ENCODE results near the gene CHMP4B.

CHMP4B gene

GRCh38 chr20:33767777-33768138 lies 43.4 kb upstream of the CHMP4B start:
- TF ChIP-seq POLR2AphosphoS5 (IDR thresholded peaks at IDR 0.05; ENCODE audit: low read depth, low read length) = no peak
- no peak for TF ChIP-seq SIN3A (IDR thresholded peaks at IDR 0.05; ENCODE audit: borderline replicate concordance, insufficient read depth, low read length)
- no peak for TF ChIP-seq TAF1 (IDR thresholded peaks at IDR 0.05; ENCODE audit: borderline replicate concordance, insufficient read depth, low read length)
- no peak for TF ChIP-seq FOXP2 (optimal IDR thresholded peaks at IDR 0.05; ENCODE audit: borderline replicate concordance, extremely low read depth, extremely low read length, insufficient read depth)

- TF ChIP-seq POLR2AphosphoS5 (IDR thresholded peaks at IDR 0.05; ENCODE audit: low read depth, low read length) (no peak), REST (IDR thresholded peaks at IDR 0.05; ENCODE audit: insufficient read depth in 1 of 2, low read depth in 2 of 2, low read length in 2 of 2) (no peak), TAF1 (IDR thresholded peaks at IDR 0.05; ENCODE audit: borderline replicate concordance, insufficient read depth, low read length) (no peak), SIN3A (IDR thresholded peaks at IDR 0.05; ENCODE audit: borderline replicate concordance, insufficient read depth, low read length) (no peak), FOXP2 (optimal IDR thresholded peaks at IDR 0.05; ENCODE audit: borderline replicate concordance, extremely low read depth, extremely low read length, insufficient read depth) (no peak)
Observed at GRCh38 chr20:33769043-33769442, 42.1 kb upstream of the CHMP4B start.

- TF ChIP-seq TAF1 (IDR thresholded peaks at IDR 0.05; ENCODE audit: borderline replicate concordance, insufficient read depth, low read length) = no peak
- TF ChIP-seq REST (IDR thresholded peaks at IDR 0.05; ENCODE audit: insufficient read depth in 1 of 2, low read depth in 2 of 2, low read length in 2 of 2) = no peak
- TF ChIP-seq SIN3A (IDR thresholded peaks at IDR 0.05; ENCODE audit: borderline replicate concordance, insufficient read depth, low read length) = no peak
- no peak for TF ChIP-seq FOXP2 (optimal IDR thresholded peaks at IDR 0.05; ENCODE audit: borderline replicate concordance, extremely low read depth, extremely low read length, insufficient read depth)
- TF ChIP-seq POLR2AphosphoS5 (IDR thresholded peaks at IDR 0.05; ENCODE audit: low read depth, low read length) = no peak
Observed at GRCh38 chr20:33770005-33770404, 41.1 kb upstream of the CHMP4B start.

- TF ChIP-seq SIN3A (IDR thresholded peaks at IDR 0.05; ENCODE audit: borderline replicate concordance, insufficient read depth, low read length) (no peak), FOXP2 (optimal IDR thresholded peaks at IDR 0.05; ENCODE audit: borderline replicate concordance, extremely low read depth, extremely low read length, insufficient read depth) (no peak), REST (IDR thresholded peaks at IDR 0.05; ENCODE audit: insufficient read depth in 1 of 2, low read depth in 2 of 2, low read length in 2 of 2) (no peak), POLR2AphosphoS5 (IDR thresholded peaks at IDR 0.05; ENCODE audit: low read depth, low read length) (no peak)
Observed at GRCh38 chr20:33771938-33772337, 39.2 kb upstream of the CHMP4B start.

- no peak for TF ChIP-seq FOXP2 (optimal IDR thresholded peaks at IDR 0.05; ENCODE audit: borderline replicate concordance, extremely low read depth, extremely low read length, insufficient read depth)
- no peak for TF ChIP-seq SIN3A (IDR thresholded peaks at IDR 0.05; ENCODE audit: borderline replicate concordance, insufficient read depth, low read length)
Observed at GRCh38 chr20:33772439-33772838, 38.7 kb upstream of the CHMP4B start.

GRCh38 chr20:33773412-33774089 lies 37.6 kb upstream of the CHMP4B start:
- TF ChIP-seq REST (IDR thresholded peaks at IDR 0.05; ENCODE audit: insufficient read depth in 1 of 2, low read depth in 2 of 2, low read length in 2 of 2) (no peak), FOXP2 (optimal IDR thresholded peaks at IDR 0.05; ENCODE audit: borderline replicate concordance, extremely low read depth, extremely low read length, insufficient read depth) (no peak), SIN3A (IDR thresholded peaks at IDR 0.05; ENCODE audit: borderline replicate concordance, insufficient read depth, low read length) (no peak), POLR2AphosphoS5 (IDR thresholded peaks at IDR 0.05; ENCODE audit: low read depth, low read length) (no peak), TAF1 (IDR thresholded peaks at IDR 0.05; ENCODE audit: borderline replicate concordance, insufficient read depth, low read length) (no peak)
